ENCODE results near the gene TDRD7.

Gene TDRD7

GRCh38 chr9:97376902-97377301, 35.0 kb upstream of the TDRD7 start:
- Histone ChIP-seq H3K36me3 (ENCODE audit: control insufficient read depth in 4 of 4, insufficient read depth in 4 of 4, low read length in 3 of 4) (peaks cover 3 to 23% (median 11%) of the 10 kb centered on the region in 4 experiments), H3K9me3 (ENCODE audit: control extremely low read depth in 1 of 5, control insufficient read depth in 4 of 5, insufficient read depth in 2 of 5, low read depth in 1 of 5, low read length in 4 of 5) (no peaks in the 10 kb centered on the region), H3K27me3 (replicated peaks in 2 of 5; ENCODE audit: control insufficient read depth in 4 of 5, insufficient read depth in 5 of 5, low read length in 4 of 5) (no peaks in the 10 kb centered on the region), H3K27ac (ENCODE audit: insufficient read depth in 1 of 2, low read depth in 1 of 2, low read length in 2 of 2, poor library complexity in 1 of 2, severe bottlenecking in 2 of 2) (no peak overlapping the region), H3K4me1 (ENCODE audit: control extremely low read depth in 1 of 4, control insufficient read depth in 4 of 4, insufficient read depth in 4 of 4, low read length in 3 of 4) (no peaks in the 10 kb centered on the region), H3K4me3 (ENCODE audit: control insufficient read depth in 1 of 7, extremely low read depth in 1 of 7, insufficient read depth in 4 of 7, low read depth in 2 of 7, low read length in 6 of 7) (no peak overlapping the region)
- 87% methylated on average over 3 of the region's 6 CpGs for WGBS (ENCODE audit: insufficient coverage)
- DNase-seq: no peak
- POLR2A ChIA-PET: no interaction called here
- CTCF ChIA-PET: interaction anchor here (1.2 kb wide), 1 partner anchor 9 kb away, joined by 4 read pairs; no protein-coding TSS in a partner anchor

- 87% methylated on average over 2 of the region's 2 CpGs for WGBS (ENCODE audit: insufficient coverage)
- peaks cover 0 to 6% (median 3%) of the 10 kb centered on the region in 4 experiments for H3K36me3 ChIP-seq (ENCODE audit: control insufficient read depth in 4 of 4, insufficient read depth in 4 of 4, low read length in 3 of 4)
- H3K4me3 ChIP-seq (ENCODE audit: control insufficient read depth in 1 of 7, extremely low read depth in 1 of 7, insufficient read depth in 4 of 7, low read depth in 2 of 7, low read length in 6 of 7): no peak overlapping the region
- ChIA-PET POLR2A (no interaction called here), CTCF (interaction anchor here (0.6 to 2.5 kb wide), 4 partner anchors 12 to 1831 kb away, joined by 3 to 5 read pairs (median 4); no protein-coding TSS in a partner anchor)
- no peak for DNase-seq
- peaks cover 0 to 7% (median 0%) of the 10 kb centered on the region in 5 experiments for H3K27me3 ChIP-seq (replicated peaks in 2 of 5; ENCODE audit: control insufficient read depth in 4 of 5, insufficient read depth in 5 of 5, low read length in 4 of 5)
- no peaks in the 10 kb centered on the region for H3K9me3 ChIP-seq (ENCODE audit: control extremely low read depth in 1 of 5, control insufficient read depth in 4 of 5, insufficient read depth in 2 of 5, low read depth in 1 of 5, low read length in 4 of 5)
- peaks cover 0 to 3% (median 1%) of the 10 kb centered on the region in 4 experiments for H3K4me1 ChIP-seq (ENCODE audit: control extremely low read depth in 1 of 4, control insufficient read depth in 4 of 4, insufficient read depth in 4 of 4, low read length in 3 of 4)
- no peak overlapping the region for H3K27ac ChIP-seq (ENCODE audit: insufficient read depth in 1 of 2, low read depth in 1 of 2, low read length in 2 of 2, poor library complexity in 1 of 2, severe bottlenecking in 2 of 2)
Observed at GRCh38 chr9:97382099-97382718, 29.7 kb upstream of the TDRD7 start.

DNA sequence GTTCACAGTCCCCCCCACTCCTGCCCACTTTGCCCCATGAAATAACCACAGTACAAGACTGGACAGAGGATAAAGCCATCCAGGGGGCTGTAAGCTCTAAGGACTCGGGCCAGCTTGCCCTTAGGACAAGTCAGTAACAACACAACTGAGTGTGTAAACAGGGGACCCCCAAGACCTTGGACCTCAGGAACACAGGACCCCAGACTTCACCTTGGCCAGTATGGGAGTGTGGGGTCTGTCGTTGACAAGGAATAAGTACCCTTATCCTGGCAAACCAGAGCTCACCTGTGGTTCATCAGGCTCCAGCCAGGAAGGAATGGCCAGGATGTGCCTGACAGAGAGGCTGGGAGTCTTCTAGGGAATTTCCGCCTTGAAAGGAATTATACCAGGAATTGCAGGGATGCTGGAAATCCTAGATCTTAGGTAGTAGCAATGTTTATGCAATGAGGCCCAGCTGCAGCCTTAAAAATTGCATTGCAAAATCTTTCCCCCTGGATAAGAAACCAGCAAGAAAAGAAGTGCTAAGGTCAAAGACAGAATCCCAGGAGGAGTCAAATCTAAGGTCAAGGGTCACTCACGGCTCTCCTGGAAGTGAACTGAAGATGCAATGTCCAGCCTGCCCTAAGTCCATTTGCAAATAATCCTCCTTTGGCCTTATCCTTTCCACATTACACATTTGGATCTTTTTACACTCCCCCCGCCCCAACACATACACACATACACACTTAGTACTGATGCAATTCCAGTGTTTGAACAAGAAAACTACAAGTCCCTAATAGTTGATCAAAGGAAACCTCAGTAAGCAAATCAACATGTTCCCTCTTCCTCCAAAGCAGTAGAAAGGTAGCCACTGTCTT, 27.3 kb upstream of the TDRD7 start:
- DNase-seq: no peak
- H3K27me3 ChIP-seq (replicated peaks in 2 of 5; ENCODE audit: control insufficient read depth in 4 of 5, insufficient read depth in 5 of 5, low read length in 4 of 5): peaks cover 0 to 11% (median 0%) of the 10 kb centered on the region in 5 experiments
- H3K4me3 ChIP-seq (ENCODE audit: control insufficient read depth in 1 of 7, extremely low read depth in 1 of 7, insufficient read depth in 4 of 7, low read depth in 2 of 7, low read length in 6 of 7): no peak overlapping the region
- ChIA-PET POLR2A (no interaction called here), CTCF (interaction anchor here (0.6 to 4.8 kb wide), 5 partner anchors 10 to 523 kb away, joined by 3 to 31 read pairs (median 4); no protein-coding TSS in a partner anchor)
- no peaks in the 10 kb centered on the region for H3K9me3 ChIP-seq (ENCODE audit: control extremely low read depth in 1 of 5, control insufficient read depth in 4 of 5, insufficient read depth in 2 of 5, low read depth in 1 of 5, low read length in 4 of 5)
- no peak overlapping the region for H3K27ac ChIP-seq (ENCODE audit: insufficient read depth in 1 of 2, low read depth in 1 of 2, low read length in 2 of 2, poor library complexity in 1 of 2, severe bottlenecking in 2 of 2)
- 86% methylated on average over 4 of the region's 5 CpGs for WGBS (ENCODE audit: insufficient coverage)
- H3K4me1 ChIP-seq (ENCODE audit: control extremely low read depth in 1 of 4, control insufficient read depth in 4 of 4, insufficient read depth in 4 of 4, low read length in 3 of 4): peaks cover 0 to 9% (median 2%) of the 10 kb centered on the region in 4 experiments
- no peaks in the 10 kb centered on the region for H3K36me3 ChIP-seq (ENCODE audit: control insufficient read depth in 4 of 4, insufficient read depth in 4 of 4, low read length in 3 of 4)

GRCh38 chr9:97385626-97386264, 26.2 kb upstream of the TDRD7 start:
- CTCF ChIA-PET: interaction anchor here (0.7 to 4.8 kb wide), 9 partner anchors 9 to 524 kb away, joined by 3 to 31 read pairs (median 4); no protein-coding TSS in a partner anchor
- no peak overlapping the region for H3K4me3 ChIP-seq (ENCODE audit: control insufficient read depth in 1 of 7, extremely low read depth in 1 of 7, insufficient read depth in 4 of 7, low read depth in 2 of 7, low read length in 6 of 7)
- no peak for DNase-seq
- POLR2A ChIA-PET: no interaction called here
- H3K9me3 ChIP-seq (ENCODE audit: control extremely low read depth in 1 of 5, control insufficient read depth in 4 of 5, insufficient read depth in 2 of 5, low read depth in 1 of 5, low read length in 4 of 5): no peaks in the 10 kb centered on the region
- H3K27ac ChIP-seq (ENCODE audit: insufficient read depth in 1 of 2, low read depth in 1 of 2, low read length in 2 of 2, poor library complexity in 1 of 2, severe bottlenecking in 2 of 2): no peak overlapping the region
- peaks cover 0 to 11% (median 0%) of the 10 kb centered on the region in 5 experiments for H3K27me3 ChIP-seq (replicated peaks in 2 of 5; ENCODE audit: control insufficient read depth in 4 of 5, insufficient read depth in 5 of 5, low read length in 4 of 5)
- WGBS (ENCODE audit: insufficient coverage): 98% methylated on average over 13 of the region's 15 CpGs
- no peaks in the 10 kb centered on the region for H3K36me3 ChIP-seq (ENCODE audit: control insufficient read depth in 4 of 4, insufficient read depth in 4 of 4, low read length in 3 of 4)
- peaks cover 0 to 9% (median 2%) of the 10 kb centered on the region in 4 experiments for H3K4me1 ChIP-seq (ENCODE audit: control extremely low read depth in 1 of 4, control insufficient read depth in 4 of 4, insufficient read depth in 4 of 4, low read length in 3 of 4)

- POLR2A ChIA-PET: no interaction called here
- Histone ChIP-seq H3K27ac (ENCODE audit: insufficient read depth in 1 of 2, low read depth in 1 of 2, low read length in 2 of 2, poor library complexity in 1 of 2, severe bottlenecking in 2 of 2) (no peak overlapping the region), H3K4me1 (ENCODE audit: control extremely low read depth in 1 of 4, control insufficient read depth in 4 of 4, insufficient read depth in 4 of 4, low read length in 3 of 4) (peaks cover 0 to 9% (median 2%) of the 10 kb centered on the region in 4 experiments), H3K27me3 (replicated peaks in 2 of 5; ENCODE audit: control insufficient read depth in 4 of 5, insufficient read depth in 5 of 5, low read length in 4 of 5) (peaks cover 0 to 11% (median 0%) of the 10 kb centered on the region in 5 experiments), H3K4me3 (ENCODE audit: control insufficient read depth in 1 of 7, extremely low read depth in 1 of 7, insufficient read depth in 4 of 7, low read depth in 2 of 7, low read length in 6 of 7) (no peak overlapping the region), H3K36me3 (ENCODE audit: control insufficient read depth in 4 of 4, insufficient read depth in 4 of 4, low read length in 3 of 4) (no peaks in the 10 kb centered on the region), H3K9me3 (ENCODE audit: control extremely low read depth in 1 of 5, control insufficient read depth in 4 of 5, insufficient read depth in 2 of 5, low read depth in 1 of 5, low read length in 4 of 5) (no peaks in the 10 kb centered on the region)
- DNase-seq: no peak
- CTCF ChIA-PET: interaction anchor here (0.7 to 4.8 kb wide), 10 partner anchors 10 to 525 kb away, joined by 3 to 31 read pairs (median 4); no protein-coding TSS in a partner anchor
- 71% methylated on average over 1 of the region's 1 CpG for WGBS (ENCODE audit: insufficient coverage)
Observed at GRCh38 chr9:97386265-97386633, 25.6 kb upstream of the TDRD7 start.

- CTCF ChIA-PET: interaction anchor here (0.7 to 4.8 kb wide), 19 partner anchors 8 to 536 kb away, joined by 3 to 31 read pairs (median 4); partner anchors contain the start of gene TDRD7
- Histone ChIP-seq H3K9me3 (ENCODE audit: control extremely low read depth in 1 of 5, control insufficient read depth in 4 of 5, insufficient read depth in 2 of 5, low read depth in 1 of 5, low read length in 4 of 5) (no peaks in the 10 kb centered on the region), H3K4me1 (ENCODE audit: control extremely low read depth in 1 of 4, control insufficient read depth in 4 of 4, insufficient read depth in 4 of 4, low read length in 3 of 4) (peaks cover 0 to 9% (median 2%) of the 10 kb centered on the region in 4 experiments), H3K27ac (ENCODE audit: insufficient read depth in 1 of 2, low read depth in 1 of 2, low read length in 2 of 2, poor library complexity in 1 of 2, severe bottlenecking in 2 of 2) (no peak overlapping the region), H3K27me3 (replicated peaks in 2 of 5; ENCODE audit: control insufficient read depth in 4 of 5, insufficient read depth in 5 of 5, low read length in 4 of 5) (peaks cover 0 to 11% (median 0%) of the 10 kb centered on the region in 5 experiments), H3K36me3 (ENCODE audit: control insufficient read depth in 4 of 4, insufficient read depth in 4 of 4, low read length in 3 of 4) (no peaks in the 10 kb centered on the region), H3K4me3 (ENCODE audit: control insufficient read depth in 1 of 7, extremely low read depth in 1 of 7, insufficient read depth in 4 of 7, low read depth in 2 of 7, low read length in 6 of 7) (peak overlapping the region in 2 of 7 experiments; percentile 11 to 44)
- WGBS (ENCODE audit: insufficient coverage): 6% methylated on average over 26 of the region's 30 CpGs
- peak; percentile 54 to 86 (median 85) for DNase-seq
- POLR2A ChIA-PET: no interaction called here
Observed at GRCh38 chr9:97386733-97387503, 25.0 kb upstream of the TDRD7 start.
